ENCODE measurements around the gene PXN. TPM values are rescaled to one million over a fixed set of nuclear protein-coding genes. Genes with fewer than 3 reads are reported as not detected.

Gene PXN
- total and polyA plus RNA-seq, 2 of the 13 experiments (the other 11 are each of a cell fraction or from before 2014, with no cell fraction given), result 13.6 to 14.2 TPM

DNA sequence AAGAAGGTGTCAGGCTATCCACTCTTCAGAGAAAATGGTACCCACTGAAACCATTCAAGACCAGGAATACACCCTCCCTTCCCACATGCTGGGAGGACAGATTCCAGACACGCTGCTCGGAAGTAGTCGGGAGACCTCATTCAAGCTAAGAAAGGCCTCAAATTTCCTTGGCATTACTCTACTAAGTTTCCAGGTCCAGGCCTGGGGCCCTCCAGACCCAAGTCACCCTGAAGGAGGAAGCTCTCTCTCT, 37.6 kb downstream of the PXN start (continued):
- TF ChIP-seq, protein P1, sequence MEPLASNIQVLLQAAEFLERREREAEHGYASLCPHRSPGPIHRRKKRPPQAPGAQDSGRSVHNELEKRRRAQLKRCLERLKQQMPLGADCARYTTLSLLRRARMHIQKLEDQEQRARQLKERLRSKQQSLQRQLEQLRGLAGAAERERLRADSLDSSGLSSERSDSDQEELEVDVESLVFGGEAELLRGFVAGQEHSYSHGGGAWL (CRISPR knock-in tag; IDR thresholded peaks at IDR 0.05), result no peak
- TF ChIP-seq BHLHE40 (IDR thresholded peaks at IDR 0.05; ENCODE audit: low read length) (no peak), ZNF781 (CRISPR knock-in tag; IDR thresholded peaks at IDR 0.05; ENCODE audit: borderline replicate concordance, not compliant biosample characterization) (peak; percentile 87), SMYD3 (CRISPR knock-in tag; IDR thresholded peaks at IDR 0.05) (no peak), NFIC (IDR thresholded peaks at IDR 0.05; ENCODE audit: low read length) (peak; percentile 24; the same call in 1 of the 2 replicates), JARID2 (CRISPR knock-in tag; IDR thresholded peaks at IDR 0.05; ENCODE audit: insufficient replicate concordance) (no peak), ZNF484 (CRISPR knock-in tag; IDR thresholded peaks at IDR 0.05; ENCODE audit: borderline replicate concordance, low read depth) (no peak), FIP1L1 (IDR thresholded peaks at IDR 0.05; ENCODE audit: borderline replicate concordance, insufficient read depth, low read depth, low read length) (no peak), SOX13 (IDR thresholded peaks at IDR 0.05) (no peak), SOX13 (CRISPR knock-in tag; conservative IDR thresholded peaks at IDR 0.05 in 1 of 2, IDR thresholded peaks at IDR 0.05 in 1 of 2) (no peak), ISL2 (CRISPR knock-in tag; IDR thresholded peaks at IDR 0.05) (no peak), TP53 (CRISPR knock-in tag; conservative IDR thresholded peaks at IDR 0.05) (peak; percentile 29; the same call in 1 of the 2 replicates), IRF2 (CRISPR knock-in tag; IDR thresholded peaks at IDR 0.05) (no peak), ZNF317 (CRISPR knock-in tag; IDR thresholded peaks at IDR 0.05) (0 out of 2 replicates have a peak, but pooled peaks have one; percentile 7), ZNF709 (CRISPR knock-in tag; IDR thresholded peaks at IDR 0.05) (0 out of 2 replicates have a peak, but pooled peaks have one; percentile 54), TOPORS (CRISPR knock-in tag; IDR thresholded peaks at IDR 0.05) (peak; percentile 58), KDM3A (CRISPR knock-in tag; IDR thresholded peaks at IDR 0.05; ENCODE audit: low read depth) (no peak), POLR2AphosphoS2 (IDR thresholded peaks at IDR 0.05; ENCODE audit: low read depth, low read length) (no peak), ZNF253 (CRISPR knock-in tag; IDR thresholded peaks at IDR 0.05; ENCODE audit: borderline replicate concordance) (no peak), ZMYM4 (CRISPR knock-in tag; IDR thresholded peaks at IDR 0.05) (no peak), TMF1 (CRISPR knock-in tag; IDR thresholded peaks at IDR 0.05; ENCODE audit: low read depth) (no peak), HOXD1 (CRISPR knock-in tag; IDR thresholded peaks at IDR 0.05) (no peak), FOXJ3 (CRISPR knock-in tag; IDR thresholded peaks at IDR 0.05; ENCODE audit: borderline replicate concordance) (peak; percentile 23; the same call in 1 of the 2 replicates), CHD4 (IDR thresholded peaks at IDR 0.05; ENCODE audit: borderline replicate concordance, low read length) (peak; percentile 90; the same call in 1 of the 2 replicates), DNMT1 (CRISPR knock-in tag; IDR thresholded peaks at IDR 0.05) (no peak), ZNF296 (CRISPR knock-in tag; conservative IDR thresholded peaks at IDR 0.05) (no peak)
- TF ChIP-seq, protein P2, sequence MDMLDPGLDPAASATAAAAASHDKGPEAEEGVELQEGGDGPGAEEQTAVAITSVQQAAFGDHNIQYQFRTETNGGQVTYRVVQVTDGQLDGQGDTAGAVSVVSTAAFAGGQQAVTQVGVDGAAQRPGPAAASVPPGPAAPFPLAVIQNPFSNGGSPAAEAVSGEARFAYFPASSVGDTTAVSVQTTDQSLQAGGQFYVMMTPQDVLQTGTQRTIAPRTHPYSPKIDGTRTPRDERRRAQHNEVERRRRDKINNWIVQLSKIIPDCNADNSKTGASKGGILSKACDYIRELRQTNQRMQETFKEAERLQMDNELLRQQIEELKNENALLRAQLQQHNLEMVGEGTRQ (IDR thresholded peaks at IDR 0.05; ENCODE audit: low read depth, low read length), result no peak
- TF ChIP-seq, protein P2 (CRISPR knock-in tag; IDR thresholded peaks at IDR 0.05; ENCODE audit: borderline replicate concordance), result 0 out of 2 replicates have a peak, but pooled peaks have one; percentile 30
- TF ChIP-seq, protein P3, sequence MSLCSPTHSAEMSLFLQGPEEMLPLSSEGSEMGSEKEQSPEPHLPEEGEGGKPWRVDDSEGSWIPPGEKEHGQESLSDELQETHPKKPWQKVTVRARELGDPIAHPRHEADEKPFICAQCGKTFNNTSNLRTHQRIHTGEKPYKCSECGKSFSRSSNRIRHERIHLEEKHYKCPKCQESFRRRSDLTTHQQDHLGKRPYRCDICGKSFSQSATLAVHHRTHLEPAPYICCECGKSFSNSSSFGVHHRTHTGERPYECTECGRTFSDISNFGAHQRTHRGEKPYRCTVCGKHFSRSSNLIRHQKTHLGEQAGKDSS (CRISPR knock-in tag; IDR thresholded peaks at IDR 0.05; ENCODE audit: borderline replicate concordance, low read depth), result no peak
- TF ChIP-seq, protein P4, sequence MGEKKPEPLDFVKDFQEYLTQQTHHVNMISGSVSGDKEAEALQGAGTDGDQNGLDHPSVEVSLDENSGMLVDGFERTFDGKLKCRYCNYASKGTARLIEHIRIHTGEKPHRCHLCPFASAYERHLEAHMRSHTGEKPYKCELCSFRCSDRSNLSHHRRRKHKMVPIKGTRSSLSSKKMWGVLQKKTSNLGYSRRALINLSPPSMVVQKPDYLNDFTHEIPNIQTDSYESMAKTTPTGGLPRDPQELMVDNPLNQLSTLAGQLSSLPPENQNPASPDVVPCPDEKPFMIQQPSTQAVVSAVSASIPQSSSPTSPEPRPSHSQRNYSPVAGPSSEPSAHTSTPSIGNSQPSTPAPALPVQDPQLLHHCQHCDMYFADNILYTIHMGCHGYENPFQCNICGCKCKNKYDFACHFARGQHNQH (CRISPR knock-in tag; IDR thresholded peaks at IDR 0.05), result no peak

Measured in HepG2 (cell line).